Iris pigment epithelial cell (primary cell): ENCODE measurements around the gene IL1RAPL1.
"Not testable (repeated sequence)": the region's sequence is repeated elsewhere in the genome, so short reads cannot be mapped to it uniquely, and the experiment has no call there.

ENCODE experiments used
- DNase-seq: peaks from one replicate; pipeline ENCODE4 v3.0.0-alpha.2; 2011; ENCODE audit warnings: low read depth

The IL1RAPL1 gene

GRCh38 chrX:29275928-29276327, 688.7 kb downstream of the IL1RAPL1 start:
- no peak for DNase-seq

GRCh38 chrX:29281078-29281742, 694.0 kb downstream of the IL1RAPL1 start:
- DNase-seq, result no peak

GRCh38 chrX:29285664-29286063, 698.4 kb downstream of the IL1RAPL1 start:
- no peak for DNase-seq

- DNase-seq, result peak; percentile 50
These were observed 708.9 kb downstream of the IL1RAPL1 start for GRCh38 chrX:29295987-29296680.

DNA sequence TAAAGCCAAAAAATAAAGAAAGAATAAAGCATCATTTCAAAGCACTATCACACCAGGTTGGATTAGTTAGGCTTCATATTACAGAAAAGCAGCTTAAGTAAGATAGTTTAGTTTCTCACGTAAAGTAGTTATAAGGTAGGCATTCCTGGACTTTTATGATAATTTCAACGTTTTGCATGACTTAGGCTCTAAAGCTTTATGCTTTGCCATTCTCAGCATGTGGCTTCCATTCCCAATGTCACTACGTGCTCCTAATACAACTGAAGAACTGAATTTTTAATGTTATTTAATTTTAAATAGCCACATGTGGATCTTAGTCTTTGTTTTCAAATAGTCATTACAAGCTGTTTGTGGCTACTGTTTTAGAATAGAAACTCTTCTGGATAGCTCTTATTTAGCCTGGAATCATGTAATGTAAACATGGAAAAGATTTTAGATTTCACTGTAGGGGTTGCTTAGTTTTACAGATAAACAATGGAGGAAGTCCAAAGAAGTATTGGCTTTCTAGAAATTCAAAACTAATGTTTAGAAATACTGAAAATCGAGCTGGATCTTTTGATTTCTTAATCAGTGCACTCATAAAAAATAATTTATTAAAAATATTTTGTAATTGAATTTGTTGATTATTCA, 710.0 kb downstream of the IL1RAPL1 start:
- no peak for DNase-seq

DNA sequence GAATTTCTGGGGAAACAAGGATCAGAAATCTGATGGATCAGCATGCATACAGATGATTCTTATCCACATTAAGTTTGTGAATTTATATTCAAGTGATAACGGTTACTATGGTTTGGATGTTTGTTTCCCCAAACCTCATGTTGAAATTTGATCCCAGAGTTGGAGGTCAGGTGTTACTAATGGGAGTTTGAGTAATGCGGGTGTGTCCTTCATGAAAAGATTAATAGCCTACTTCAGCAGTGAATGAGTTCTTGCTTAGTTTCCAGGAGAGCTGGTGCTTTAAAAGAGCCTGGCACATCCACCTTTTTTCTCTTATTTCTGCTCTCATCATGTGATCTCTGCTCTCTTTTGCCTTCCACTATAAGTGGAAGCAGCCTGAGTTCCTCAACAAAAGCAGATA, 712.4 kb downstream of the IL1RAPL1 start:
- peak; percentile 9 for DNase-seq

DNA sequence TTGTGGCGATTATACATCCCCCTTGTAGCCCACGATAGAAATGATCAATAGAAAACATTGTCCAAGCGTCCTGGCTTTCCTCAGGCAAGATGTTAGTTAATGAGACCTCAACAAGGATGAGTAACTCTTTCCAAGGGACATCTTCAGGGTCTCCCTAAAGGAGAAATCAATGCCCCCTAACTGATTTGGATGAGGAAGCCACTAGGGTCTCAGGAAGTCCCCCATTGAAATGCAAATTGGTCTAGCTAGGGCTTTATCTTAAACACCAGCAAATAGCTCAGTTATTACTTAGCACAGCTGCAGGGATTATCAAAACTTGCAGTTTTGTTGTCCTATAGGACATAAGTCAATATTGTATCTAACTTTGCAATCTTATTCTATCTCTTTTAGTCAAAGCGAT, 721.5 kb downstream of the IL1RAPL1 start:
- no peak for DNase-seq

GRCh38 chrX:29315931-29316330, 728.7 kb downstream of the IL1RAPL1 start:
- DNase-seq, result no peak

DNA sequence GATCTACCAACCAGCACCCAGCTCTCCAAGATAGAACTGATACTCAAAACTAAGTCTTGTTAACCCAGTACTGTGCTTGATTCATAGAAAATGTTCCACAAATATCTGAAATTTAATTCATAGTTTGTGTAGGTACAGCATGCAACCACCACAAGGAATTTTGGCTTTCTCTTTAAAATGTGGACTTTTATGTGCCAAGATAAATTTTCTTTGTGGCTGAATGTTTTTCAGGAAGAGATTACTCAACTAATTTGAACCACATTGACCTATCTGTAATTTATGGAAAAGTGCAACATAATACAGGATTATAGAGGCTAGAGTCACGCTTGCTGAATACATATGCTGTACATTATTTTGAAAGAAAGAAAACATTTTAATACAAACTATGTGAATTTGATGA, 730.8 kb downstream of the IL1RAPL1 start:
- peak; percentile 9 for DNase-seq

DNA sequence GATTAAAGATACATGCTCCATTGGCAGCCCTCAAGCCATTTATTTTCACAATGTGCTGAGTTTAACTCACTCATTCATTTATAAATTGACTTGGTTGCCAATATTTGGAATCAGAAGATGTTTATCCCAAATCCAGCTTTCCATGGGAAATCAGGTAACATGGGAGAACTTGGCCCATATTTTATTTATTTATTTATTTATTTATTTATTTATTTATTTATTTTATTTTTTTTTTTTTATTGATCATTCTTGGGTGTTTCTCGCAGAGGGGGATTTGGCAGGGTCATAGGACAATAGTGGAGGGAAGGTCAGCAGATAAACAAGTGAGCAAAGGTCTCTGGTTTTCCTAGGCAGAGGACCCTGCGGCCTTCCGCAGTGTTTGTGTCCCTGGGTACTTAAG, 745.2 kb downstream of the IL1RAPL1 start:
- not testable (repeated sequence) for DNase-seq

GRCh38 chrX:29333091-29333490, 745.8 kb downstream of the IL1RAPL1 start:
- DNase-seq, result not testable (repeated sequence)

- DNase-seq, result no peak
These were observed 761.0 kb downstream of the IL1RAPL1 start for GRCh38 chrX:29348288-29348687.

DNA sequence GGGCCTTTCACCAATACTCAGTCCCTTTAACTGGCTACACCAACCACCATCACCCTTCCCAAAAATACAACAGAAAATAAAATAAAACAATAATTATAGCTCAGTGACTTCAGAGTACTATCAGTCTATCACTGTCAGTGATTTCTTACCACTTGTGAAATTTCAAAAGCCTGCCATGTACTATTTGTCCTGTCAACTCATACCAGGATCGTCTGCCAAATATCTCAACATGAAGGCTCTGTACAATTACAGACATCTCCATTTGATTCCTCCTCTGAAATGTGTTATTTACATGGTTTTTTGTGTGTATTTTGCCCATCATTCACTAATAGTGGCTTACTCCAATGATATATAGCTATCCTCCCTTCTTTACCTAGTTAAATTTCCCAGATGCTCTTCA, 772.0 kb downstream of the IL1RAPL1 start:
- no peak for DNase-seq

- not testable (repeated sequence) for DNase-seq
These were observed 787.5 kb downstream of the IL1RAPL1 start for GRCh38 chrX:29374765-29375164.

GRCh38 chrX:29376584-29376983, 789.3 kb downstream of the IL1RAPL1 start:
- no peak for DNase-seq

- DNase-seq, result no peak
These were observed 795.6 kb downstream of the IL1RAPL1 start for GRCh38 chrX:29382811-29383210.

DNA sequence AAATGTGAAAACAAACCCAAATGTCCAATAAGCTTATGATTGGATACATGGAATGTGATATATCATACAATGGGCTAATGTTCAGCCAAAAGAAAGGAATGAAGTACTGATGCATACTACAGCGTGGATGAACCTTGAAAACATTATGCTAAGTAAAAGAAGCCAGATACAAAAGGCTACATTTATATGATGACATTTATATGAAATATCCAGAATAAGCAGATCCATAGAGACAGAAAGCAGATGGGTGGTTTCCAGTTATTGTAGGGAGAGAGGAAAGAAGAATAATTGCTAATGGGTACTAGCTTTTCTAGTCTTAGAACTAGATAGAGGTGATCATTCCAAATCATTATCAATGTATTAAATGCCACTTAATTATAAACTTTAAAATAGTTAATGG, 801.3 kb downstream of the IL1RAPL1 start:
- DNase-seq, result no peak

DNA sequence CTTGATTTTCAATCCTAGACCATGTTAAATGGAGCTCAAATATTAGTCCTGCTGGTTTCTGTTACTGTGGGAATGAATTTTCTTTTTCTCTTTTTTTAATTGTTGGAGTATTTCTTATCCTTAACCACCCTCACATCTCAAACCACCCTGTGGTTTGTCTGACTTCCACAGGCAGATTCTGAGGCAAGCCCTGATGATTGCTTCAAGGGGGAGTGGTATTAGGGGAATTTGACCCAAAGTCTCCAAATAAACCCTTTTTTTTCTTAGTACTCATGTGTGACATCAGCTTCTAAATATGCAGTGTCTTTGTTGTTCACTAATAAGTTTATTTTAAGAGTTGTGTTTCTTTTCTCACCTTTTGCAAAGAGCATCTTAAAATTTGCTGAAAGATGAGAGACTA, 810.3 kb downstream of the IL1RAPL1 start:
- DNase-seq, result peak; percentile 84

DNA sequence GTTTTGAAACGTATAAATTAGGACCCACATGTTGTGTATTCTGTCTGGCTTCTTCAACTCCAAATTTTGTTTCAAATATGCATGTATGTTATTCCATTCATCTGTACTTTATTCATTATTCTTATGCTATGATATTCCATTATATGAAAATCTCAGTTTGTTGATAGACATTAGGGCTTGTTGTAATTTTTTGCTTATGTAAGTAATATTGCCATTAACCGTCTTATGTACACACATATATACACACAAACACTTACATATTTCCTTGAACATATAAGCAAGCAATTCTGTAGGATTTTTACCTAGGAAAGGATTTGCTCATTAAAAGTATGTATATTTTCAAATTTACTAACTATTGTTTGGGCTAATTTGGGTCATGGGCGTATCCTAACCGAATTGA, 820.1 kb downstream of the IL1RAPL1 start:
- DNase-seq, result no peak

GRCh38 chrX:29419774-29420553, 832.7 kb downstream of the IL1RAPL1 start:
- DNase-seq, result peak; percentile 80

GRCh38 chrX:29422034-29422433, 834.8 kb downstream of the IL1RAPL1 start:
- no peak for DNase-seq

DNA sequence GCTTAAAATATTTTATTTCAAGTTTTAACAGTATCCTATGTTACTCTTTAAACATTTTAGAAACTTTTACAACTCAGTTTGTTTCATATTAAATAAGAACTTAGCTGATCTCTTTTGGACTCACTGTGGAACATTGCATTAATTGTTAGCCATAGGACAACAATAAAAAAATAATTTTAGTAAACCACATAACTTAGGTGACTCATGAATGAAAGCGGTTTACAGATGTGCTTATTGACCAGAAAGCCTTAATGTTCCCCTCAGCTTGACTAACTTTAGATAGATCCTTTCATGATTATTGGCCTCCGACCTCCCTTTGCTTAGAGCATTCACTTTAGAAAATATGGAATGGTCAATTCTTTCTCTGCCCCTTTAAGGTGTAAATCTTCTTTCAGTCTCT, 844.6 kb downstream of the IL1RAPL1 start:
- peak; percentile 9 for DNase-seq

DNA sequence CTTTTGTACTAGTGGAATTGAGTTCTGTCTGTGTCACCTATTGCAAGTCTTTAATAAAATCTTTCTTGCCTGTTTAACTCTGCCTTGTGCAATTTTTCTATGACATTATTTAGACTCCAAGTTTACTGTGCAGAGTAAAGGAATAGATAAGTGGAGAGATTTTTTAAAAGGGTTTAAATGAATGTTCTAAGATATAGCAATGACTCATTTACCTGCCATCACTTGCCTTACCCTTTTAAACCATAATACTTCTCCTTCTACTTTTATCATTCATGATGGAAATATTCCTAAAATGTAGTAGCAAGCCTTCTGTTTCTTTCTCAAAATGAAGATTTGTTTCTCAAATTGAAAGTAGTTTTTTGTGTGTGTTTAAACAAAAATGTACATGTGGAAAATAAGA, 845.3 kb downstream of the IL1RAPL1 start:
- no peak for DNase-seq
